Keratinocyte (primary cell): ENCODE results near the gene DAGLA. TPM values are rescaled to one million over a fixed set of nuclear protein-coding genes. Genes with fewer than 3 reads are reported as not detected.

ENCODE experiments used
- DNase-seq: peaks from one replicate; pipeline ENCODE4 v3.0.0-alpha.2; 2011; ENCODE audit warnings: low read depth, missing footprints, low spot score
- FAIRE-seq: peaks from 2 replicates; lab custom pipeline; 2011; peaks lifted over from hg19 to GRCh38; lab: Jason Lieb, UNC
- H2AFZ ChIP-seq: 2 replicates; pipeline ENCODE4 v1.6.0; 2012; ENCODE audit warnings: low read length, control low read depth, inconsistent platforms; ENCODE audit not compliant: control insufficient read depth
- H3K27ac ChIP-seq: 2 replicates; pipeline ENCODE4 v1.5.1; 2011; ENCODE audit warnings: low read length; ENCODE audit not compliant: control insufficient read depth, insufficient read depth
- H3K27me3 ChIP-seq: 3 replicates; pipeline ENCODE4 v1.6.0; 2011; ENCODE audit warnings: low read length; ENCODE audit not compliant: control insufficient read depth, insufficient read depth; ENCODE audit errors: extremely low read depth
- H3K36me3 ChIP-seq, 2 experiments: 2 replicates in 1 of 2; 3 replicates in 1 of 2; pipeline ENCODE4 v1.5.1; 2011; ENCODE audit warnings: low read length in 2 of 2, mild to moderate bottlenecking in 1 of 2; ENCODE audit not compliant: control insufficient read depth in 2 of 2, insufficient read depth in 2 of 2; ENCODE audit errors: extremely low read depth in 1 of 2
- H3K4me1 ChIP-seq: 3 replicates; pipeline ENCODE4 v1.5.1; 2011; ENCODE audit warnings: low read length; ENCODE audit not compliant: control insufficient read depth, insufficient read depth; ENCODE audit errors: extremely low read depth
- H3K4me2 ChIP-seq: 3 replicates; pipeline ENCODE4 v1.6.0; 2011; ENCODE audit warnings: low read depth, low read length; ENCODE audit not compliant: control insufficient read depth, insufficient read depth; ENCODE audit errors: extremely low read depth
- H3K4me3 ChIP-seq, 3 experiments: fragments of 200-600 bp in 1 of 3; sonication (generic) in 1 of 3; 2 replicates in 2 of 3; 3 replicates in 1 of 3; pipeline ENCODE4 v1.5.1; 2011 to 2016; ENCODE audit warnings: low read length in 3 of 3, mild to moderate bottlenecking in 3 of 3, control low read depth in 2 of 3, inconsistent platforms in 1 of 3, low read depth in 1 of 3, mixed read lengths in 1 of 3, mixed run types in 1 of 3, moderate library complexity in 1 of 3; ENCODE audit not compliant: control insufficient read depth in 2 of 3, insufficient read depth in 2 of 3; ENCODE audit errors: extremely low read depth in 1 of 3
- H3K79me2 ChIP-seq: 2 replicates; pipeline ENCODE4 v1.6.0; 2012; ENCODE audit warnings: low read length; ENCODE audit not compliant: control insufficient read depth, insufficient read depth
- H3K9ac ChIP-seq: 3 replicates; pipeline ENCODE4 v1.6.0; 2011; ENCODE audit warnings: low read length; ENCODE audit not compliant: control insufficient read depth, insufficient read depth; ENCODE audit errors: extremely low read depth
- H3K9me1 ChIP-seq: 3 replicates; pipeline ENCODE4 v1.6.0; 2011; ENCODE audit warnings: low read length; ENCODE audit not compliant: control insufficient read depth, insufficient read depth; ENCODE audit errors: extremely low read depth
- H3K9me3 ChIP-seq: 2 replicates; pipeline ENCODE4 v1.5.1; 2012; ENCODE audit warnings: low read depth, low read length; ENCODE audit not compliant: control insufficient read depth
- H4K20me1 ChIP-seq: 3 replicates; pipeline ENCODE4 v1.6.0; 2011; ENCODE audit warnings: low read length; ENCODE audit not compliant: control insufficient read depth, insufficient read depth; ENCODE audit errors: extremely low read depth
- EZH2 ChIP-seq: IDR thresholded peaks from one replicate; pipeline ENCODE4 v1.6.1; 2012; ENCODE audit warnings: inconsistent platforms, mild to moderate bottlenecking, low read length, moderate library complexity
- dilution Hi-C: fragments of 300-500 bp; cut with MboI; formaldehyde crosslinking; loops from one replicate; pipeline ENCODE4 v1.7.0; 2020; ENCODE audit warnings: low sequenced_read_pairs; ENCODE audit not compliant: extremely low pct_ligation_motif_present
- polyA plus RNA-seq, 5 experiments: library from polyadenylated mRNA; depleted of rRNA in 3 of 5; stranded (reverse) in 3 of 5; stranded (forward) in 1 of 5; unstranded in 1 of 5; fragments of >200 nt; gene quantifications; 1 replicate in 1 of 5; 2 replicates in 3 of 5; 3 replicates in 1 of 5; pipeline versions ENCODE4 v1.2.1 to v1.2.3, GENCODE V29; 2011 to 2012; ENCODE audit warnings: missing spikeins in 2 of 5, low read depth in 1 of 5, low replicate concordance in 1 of 5
- TF ChIP-seq, protein P1 (sequence below), 3 experiments: IDR thresholded peaks in 1 of 3; conservative IDR thresholded peaks in 1 of 3; optimal IDR thresholded peaks in 1 of 3; 2 replicates in 2 of 3; 3 replicates in 1 of 3; pipeline versions ENCODE3 to v1.5.1; 2011; ENCODE audit warnings: low read length in 3 of 3, mild to moderate bottlenecking in 3 of 3, moderate library complexity in 2 of 3, control low read depth in 1 of 3, inconsistent platforms in 1 of 3; ENCODE audit not compliant: insufficient read depth in 2 of 3; ENCODE audit errors: extremely low read depth in 1 of 3

The DAGLA gene
- polyA plus RNA-seq, 1 donor (not counting 4 experiments of a cell fraction or from before 2014, with no cell fraction given), result 0.03 TPM

GRCh38 chr11:61739966-61740365 lies 59.8 kb downstream of the DAGLA start:
- Histone ChIP-seq H3K27me3 (peaks cover 14% of the 10 kb centered on the region), H3K9me1 (no peaks in the 10 kb centered on the region), H3K27ac (no peak overlapping the region), H3K36me3 (no peaks in the 10 kb centered on the region), H3K4me3 (no peak overlapping the region), H3K4me1 (no peaks in the 10 kb centered on the region), H2AFZ (no peak overlapping the region), H3K9me3 (no peaks in the 10 kb centered on the region), H4K20me1 (no peaks in the 10 kb centered on the region), H3K9ac (no peak overlapping the region), H3K79me2 (no peaks in the 10 kb centered on the region), H3K4me2 (no peak overlapping the region)
- dilution Hi-C loops, result no loop called here
- FAIRE-seq (no peak), DNase-seq (no peak)
- TF ChIP-seq EZH2, result no peak
- TF ChIP-seq, protein P1, sequence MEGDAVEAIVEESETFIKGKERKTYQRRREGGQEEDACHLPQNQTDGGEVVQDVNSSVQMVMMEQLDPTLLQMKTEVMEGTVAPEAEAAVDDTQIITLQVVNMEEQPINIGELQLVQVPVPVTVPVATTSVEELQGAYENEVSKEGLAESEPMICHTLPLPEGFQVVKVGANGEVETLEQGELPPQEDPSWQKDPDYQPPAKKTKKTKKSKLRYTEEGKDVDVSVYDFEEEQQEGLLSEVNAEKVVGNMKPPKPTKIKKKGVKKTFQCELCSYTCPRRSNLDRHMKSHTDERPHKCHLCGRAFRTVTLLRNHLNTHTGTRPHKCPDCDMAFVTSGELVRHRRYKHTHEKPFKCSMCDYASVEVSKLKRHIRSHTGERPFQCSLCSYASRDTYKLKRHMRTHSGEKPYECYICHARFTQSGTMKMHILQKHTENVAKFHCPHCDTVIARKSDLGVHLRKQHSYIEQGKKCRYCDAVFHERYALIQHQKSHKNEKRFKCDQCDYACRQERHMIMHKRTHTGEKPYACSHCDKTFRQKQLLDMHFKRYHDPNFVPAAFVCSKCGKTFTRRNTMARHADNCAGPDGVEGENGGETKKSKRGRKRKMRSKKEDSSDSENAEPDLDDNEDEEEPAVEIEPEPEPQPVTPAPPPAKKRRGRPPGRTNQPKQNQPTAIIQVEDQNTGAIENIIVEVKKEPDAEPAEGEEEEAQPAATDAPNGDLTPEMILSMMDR (optimal IDR thresholded peaks at IDR 0.05 in 1 of 3, IDR thresholded peaks at IDR 0.05 in 1 of 3, conservative IDR thresholded peaks at IDR 0.05 in 1 of 3; ENCODE audit: extremely low read depth in 1 of 3, insufficient read depth in 2 of 3, low read length in 3 of 3), result no peak

DNA sequence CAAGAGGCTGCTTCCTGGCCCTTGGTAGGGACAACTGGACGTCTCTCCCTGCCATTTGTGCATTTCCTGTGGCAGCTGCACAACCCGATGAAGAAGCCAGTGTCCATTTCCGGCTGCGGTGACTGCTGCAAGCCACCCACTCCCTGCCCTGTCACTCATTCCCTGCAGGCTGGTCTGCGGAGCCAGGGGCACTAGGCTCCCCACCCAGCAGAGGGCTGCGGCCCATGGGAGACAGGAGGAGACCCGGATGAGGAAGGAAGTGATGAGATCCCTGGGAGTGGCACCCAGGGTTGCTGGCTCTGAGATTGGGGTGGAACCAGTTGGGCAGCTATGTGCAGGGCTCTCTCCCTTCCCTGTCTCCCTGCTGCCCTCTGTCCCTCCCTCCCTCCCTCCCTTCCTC lies 62.2 kb downstream of the DAGLA start:
- H4K20me1 ChIP-seq, result no peaks in the 10 kb centered on the region
- no peaks in the 10 kb centered on the region for H3K9me3 ChIP-seq
- no peaks in the 10 kb centered on the region for H3K79me2 ChIP-seq
- no peaks in the 10 kb centered on the region for H3K9me1 ChIP-seq
- H3K4me3 ChIP-seq, result no peak overlapping the region
- no peaks in the 10 kb centered on the region for H3K27me3 ChIP-seq
- H3K9ac ChIP-seq, result no peak overlapping the region
- H3K4me1 ChIP-seq, result no peaks in the 10 kb centered on the region
- no peak for FAIRE-seq
- no peak overlapping the region for H2AFZ ChIP-seq
- H3K36me3 ChIP-seq, result no peaks in the 10 kb centered on the region
- no peak overlapping the region for H3K4me2 ChIP-seq
- H3K27ac ChIP-seq, result no peak overlapping the region
- TF ChIP-seq, protein P1 (optimal IDR thresholded peaks at IDR 0.05 in 1 of 3, IDR thresholded peaks at IDR 0.05 in 1 of 3, conservative IDR thresholded peaks at IDR 0.05 in 1 of 3; ENCODE audit: extremely low read depth in 1 of 3, insufficient read depth in 2 of 3, low read length in 3 of 3), result no peak
- no peak for DNase-seq
- dilution Hi-C loops, result no loop called here
